ENCODE data around the gene PALLD.

GRCh38 chr4:168811207-168811606, 314.4 kb downstream of the PALLD start:
- TF ChIP-seq SIN3A (IDR thresholded peaks at IDR 0.05; ENCODE audit: borderline replicate concordance, insufficient read depth, low read depth, low read length) (no peak), CTCF (IDR thresholded peaks at IDR 0.05) (no peak), POLR2AphosphoS5 (IDR thresholded peaks at IDR 0.05; ENCODE audit: low read depth, low read length) (no peak), TCF7L2 (IDR thresholded peaks at IDR 0.05; ENCODE audit: low read depth, low read length) (no peak)

Data from Panc1 (cell line).